B cell (primary cell): ENCODE measurements around the gene CDS2. TPM values are rescaled to one million over a fixed set of nuclear protein-coding genes. Genes with fewer than 3 reads are reported as not detected.

Experiments used
- ATAC-seq: fragments of 200-7000 bp; cut with Tn5 transposase; one replicate; pipeline ENCODE4 v1.10.0; 2021; ENCODE audit warnings: low read depth, mild to moderate bottlenecking, moderate number of reproducible peaks, moderate library complexity
- CTCF ChIA-PET: fragments of 350-600 bp; sonication (Branson Sonifier 250); formaldehyde crosslinking; loops from one replicate; lab custom pipeline; 2021; ENCODE audit warnings: antibody characterized with exemption, inconsistent platforms; lab: Charles Lee
- POLR2A ChIA-PET: fragments of 350-600 bp; sonication (Branson Sonifier 250); formaldehyde crosslinking; loops from one replicate; lab custom pipeline; 2021; ENCODE audit warnings: antibody characterized with exemption; lab: Charles Lee
- DNase-seq: peaks from one replicate; pipeline ENCODE4 v3.0.0; 2013
- H2AFZ ChIP-seq: 2 replicates; pipeline ENCODE4 v1.6.1; 2012; ENCODE audit warnings: mild to moderate bottlenecking, low read depth, low read length; ENCODE audit not compliant: insufficient read depth, poor library complexity, severe bottlenecking
- H3K27ac ChIP-seq, 2 donors: 1 replicate in 1 of 2; 2 replicates in 1 of 2; pipeline ENCODE4 v1.5.1; 2012 to 2013; ENCODE audit warnings: low read length in 2 of 2, mild to moderate bottlenecking in 2 of 2, moderate library complexity in 1 of 2
- H3K27me3 ChIP-seq, 4 experiments: fragments of 200-600 bp in 1 of 4; sonication (generic) in 1 of 4; replicated peaks in 1 of 4; 1 replicate in 2 of 4; 2 replicates in 2 of 4; pipeline versions ENCODE4 v1.6.1 to v1.7.0; 2013 to 2016; ENCODE audit warnings: low read length in 3 of 4, mild to moderate bottlenecking in 2 of 4, mixed read lengths in 1 of 4, moderate library complexity in 1 of 4; ENCODE audit not compliant: insufficient read depth in 4 of 4, control insufficient read depth in 3 of 4; ENCODE audit errors: control extremely low read depth in 1 of 4
- H3K36me3 ChIP-seq, 2 experiments: replicated peaks in 1 of 2; 1 replicate in 1 of 2; 2 replicates in 1 of 2; pipeline versions ENCODE4 v1.6.1 to v1.7.1; 2013; ENCODE audit warnings: low read length in 1 of 2; ENCODE audit not compliant: insufficient read depth in 2 of 2, control insufficient read depth in 1 of 2; ENCODE audit errors: control extremely low read depth in 1 of 2, extremely low read depth in 1 of 2
- H3K4me1 ChIP-seq, 2 donors: fragments of 200-600 bp in 1 of 2; sonication (generic) in 1 of 2; 1 replicate in 1 of 2; 2 replicates in 1 of 2; pipeline versions ENCODE4 v1.5.1 to v1.6.1; 2013 to 2017; ENCODE audit warnings: low read length in 2 of 2; ENCODE audit not compliant: control insufficient read depth in 2 of 2, insufficient read depth in 2 of 2
- H3K4me2 ChIP-seq: replicated peaks from 2 replicates; pipeline ENCODE3; 2012; ENCODE audit warnings: mild to moderate bottlenecking, low read depth, low read length; ENCODE audit not compliant: poor library complexity, severe bottlenecking
- H3K4me3 ChIP-seq, 5 experiments: fragments of 200-600 bp in 1 of 5; sonication (generic) in 1 of 5; 1 replicate in 3 of 5; 2 replicates in 2 of 5; pipeline versions ENCODE4 v1.5.1 to v1.7.0; 2011 to 2016; ENCODE audit warnings: low read length in 4 of 5, mild to moderate bottlenecking in 4 of 5, low read depth in 2 of 5, control low read depth in 1 of 5, moderate library complexity in 1 of 5; ENCODE audit not compliant: insufficient read depth in 1 of 5; ENCODE audit errors: control extremely low read depth in 1 of 5, extremely low read depth in 1 of 5
- H3K79me2 ChIP-seq: fragments of 200-600 bp; sonication (generic); one replicate; pipeline ENCODE4 v1.6.0; 2016; ENCODE audit warnings: low read length; ENCODE audit not compliant: control insufficient read depth, insufficient read depth
- H3K9ac ChIP-seq: fragments of 200-600 bp; sonication (generic); 2 replicates; pipeline ENCODE4 v1.6.1; 2017; ENCODE audit warnings: mild to moderate bottlenecking, low read length, moderate library complexity
- H3K9me3 ChIP-seq, 3 donors: one replicate each; pipeline versions ENCODE4 v1.6.1 to v1.7.1; 2013; ENCODE audit warnings: low read length in 2 of 3; ENCODE audit not compliant: control insufficient read depth in 2 of 3, insufficient read depth in 1 of 3; ENCODE audit errors: control extremely low read depth in 1 of 3
- H4K20me1 ChIP-seq: 2 replicates; pipeline ENCODE4 v1.6.0; 2012; ENCODE audit warnings: mild to moderate bottlenecking, low read length; ENCODE audit not compliant: insufficient read depth, control insufficient read depth, poor library complexity, severe bottlenecking
- H3K27ac Mint-ChIP-seq: one replicate; pipeline ENCODE4 v1.8.0; 2021; ENCODE audit warnings: mixed read lengths
- H3K27me3 Mint-ChIP-seq: one replicate; pipeline ENCODE4 v1.8.0; 2021; ENCODE audit warnings: mixed read lengths
- H3K4me1 Mint-ChIP-seq: one replicate; pipeline ENCODE4 v1.8.0; 2021; ENCODE audit warnings: mixed read lengths
- H3K4me3 Mint-ChIP-seq: one replicate; pipeline ENCODE4 v1.8.0; 2021; ENCODE audit warnings: mixed read lengths
- H3K9me3 Mint-ChIP-seq: one replicate; pipeline ENCODE4 v1.8.0; 2022; ENCODE audit warnings: mixed read lengths; ENCODE audit not compliant: insufficient read depth
- CTCF ChIP-seq: fragments of 200-600 bp; IDR thresholded peaks from one replicate; pipeline ENCODE4 v1.8.0; 2022; ENCODE audit warnings: antibody characterized with exemption, mild to moderate bottlenecking
- EZH2 ChIP-seq: IDR thresholded peaks from 2 replicates; pipeline ENCODE4 v1.6.1; 2012; ENCODE audit warnings: borderline replicate concordance, low read depth, mild to moderate bottlenecking, moderate library complexity, low read length; ENCODE audit not compliant: insufficient read depth, poor library complexity, severe bottlenecking
- WGBS: methylation state at CpG from one replicate; pipeline ENCODE4 v1.1.5; 2013; ENCODE audit warnings: missing lambda C conversion rate; ENCODE audit not compliant: insufficient coverage; 5-methylcytosine and 5-hydroxymethylcytosine counted together
- intact Hi-C: fragments of 100-400 bp; cut with micrococcal nuclease; formaldehyde crosslinking; loops from one replicate; pipeline ENCODE4 v1.10.0; 2022
- polyA plus RNA-seq: library from polyadenylated mRNA; depleted of rRNA; stranded (reverse); fragments of >200 nt; gene quantifications from 2 replicates; pipeline ENCODE4 v1.2.3, GENCODE V29; 2012
- total RNA-seq, 2 donors: library from RNA; stranded (reverse); fragments of 120-200 nt in 1 of 2; gene quantifications; 1 replicate in 1 of 2; 2 replicates in 1 of 2; pipeline versions ENCODE4 v1.2.3 to v1.2.4, GENCODE V29; 2013 to 2022

The CDS2 gene
- total and polyA plus RNA-seq, 2 donors (not counting 1 experiment from before 2014, with no cell fraction given): 17.3 to 48.6 TPM

- Histone ChIP-seq H4K20me1 (peaks cover 65% of the 10 kb centered on the region), H2AFZ (no peak overlapping the region), H3K36me3 (no peaks in the 10 kb centered on the region), H3K9ac (no peak overlapping the region), H3K27ac (no peak overlapping the region), H3K4me1 (peaks cover 2 to 7% of the 10 kb centered on the region in 2 donors), H3K9me3 (no peaks in the 10 kb centered on the region), H3K79me2 (peaks cover 90% of the 10 kb centered on the region), H3K27me3 (no peaks in the 10 kb centered on the region), H3K4me3 (no peak overlapping the region), H3K4me2 (no peak overlapping the region)
- DNase-seq: no peak
- 100% methylated on average over 5 of the region's 6 CpGs for WGBS
- Mint-ChIP-seq H3K27ac (no peak overlapping the region), H3K4me1 (peaks cover 64% of the 10 kb centered on the region), H3K4me3 (no peak overlapping the region), H3K27me3 (no peaks in the 10 kb centered on the region), H3K9me3 (no peaks in the 10 kb centered on the region)
- POLR2A ChIA-PET: interaction anchor here (0.6 kb wide), 1 partner anchor 35 kb away, joined by 3 read pairs; the partner anchor contains the start of gene CDS2
- intact Hi-C loops: no loop called here
- CTCF ChIA-PET: interaction anchor here (0.9 kb wide), 1 partner anchor 35 kb away, joined by 3 read pairs; the partner anchor contains the start of gene CDS2
- no peak for TF ChIP-seq CTCF
- TF ChIP-seq EZH2: no peak
- ATAC-seq: no peak
Observed at GRCh38 chr20:5161536-5162164, 34.8 kb downstream of the CDS2 start.
